AG10803 (cell line): ENCODE data around the gene TMEM163.

ENCODE experiments used
- DNase-seq: peaks from one replicate; pipeline ENCODE4 v3.0.0; 2010; ENCODE audit warnings: low read depth
- H3K4me3 ChIP-seq: 2 replicates; pipeline ENCODE4 v1.5.1; 2011; ENCODE audit warnings: mild to moderate bottlenecking, low read length, control low read depth
- TF ChIP-seq, protein P1 (sequence below): conservative IDR thresholded peaks from 2 replicates; pipeline ENCODE4 v1.5.1; 2011; ENCODE audit warnings: mild to moderate bottlenecking, low read length, control low read depth, inconsistent platforms

TMEM163 gene

GRCh38 chr2:134718817-134719814 is at the start of gene TMEM163:
Gene TMEM163, minus strand, starts transcription at chr2:134719000.
- no peak within 1 kb of the TSS for H3K4me3 ChIP-seq
- DNase-seq = no peak
- TF ChIP-seq, protein P1, sequence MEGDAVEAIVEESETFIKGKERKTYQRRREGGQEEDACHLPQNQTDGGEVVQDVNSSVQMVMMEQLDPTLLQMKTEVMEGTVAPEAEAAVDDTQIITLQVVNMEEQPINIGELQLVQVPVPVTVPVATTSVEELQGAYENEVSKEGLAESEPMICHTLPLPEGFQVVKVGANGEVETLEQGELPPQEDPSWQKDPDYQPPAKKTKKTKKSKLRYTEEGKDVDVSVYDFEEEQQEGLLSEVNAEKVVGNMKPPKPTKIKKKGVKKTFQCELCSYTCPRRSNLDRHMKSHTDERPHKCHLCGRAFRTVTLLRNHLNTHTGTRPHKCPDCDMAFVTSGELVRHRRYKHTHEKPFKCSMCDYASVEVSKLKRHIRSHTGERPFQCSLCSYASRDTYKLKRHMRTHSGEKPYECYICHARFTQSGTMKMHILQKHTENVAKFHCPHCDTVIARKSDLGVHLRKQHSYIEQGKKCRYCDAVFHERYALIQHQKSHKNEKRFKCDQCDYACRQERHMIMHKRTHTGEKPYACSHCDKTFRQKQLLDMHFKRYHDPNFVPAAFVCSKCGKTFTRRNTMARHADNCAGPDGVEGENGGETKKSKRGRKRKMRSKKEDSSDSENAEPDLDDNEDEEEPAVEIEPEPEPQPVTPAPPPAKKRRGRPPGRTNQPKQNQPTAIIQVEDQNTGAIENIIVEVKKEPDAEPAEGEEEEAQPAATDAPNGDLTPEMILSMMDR = no peak

DNA sequence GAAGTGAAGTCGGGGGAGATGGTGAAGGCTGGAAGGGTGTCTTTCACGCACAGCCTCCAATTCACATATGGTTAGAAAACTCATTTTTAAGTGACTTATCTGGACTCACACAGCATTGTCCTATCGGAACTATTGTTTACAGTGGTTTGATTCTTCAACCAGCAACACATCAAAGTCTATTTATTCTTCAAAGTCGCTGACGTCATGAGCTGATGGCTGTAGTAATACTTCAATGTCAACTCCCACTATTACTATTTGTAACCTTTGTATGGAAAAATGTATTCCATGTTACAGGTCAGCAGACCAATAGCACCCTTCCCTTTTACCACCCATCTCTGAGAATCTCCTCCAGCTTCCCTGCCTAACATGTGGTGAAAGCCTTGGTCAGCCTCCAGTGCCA is 47.8 kb upstream of the TMEM163 start:
- no peak for DNase-seq
- TF ChIP-seq, protein P1 = no peak

GRCh38 chr2:134765987-134766386 is 47.2 kb upstream of the TMEM163 start:
- no peak for DNase-seq
- no peak overlapping the region for H3K4me3 ChIP-seq
- TF ChIP-seq, protein P1 = no peak

More for the DNA sequence above, 47.8 kb upstream of the TMEM163 start:
- H3K4me3 ChIP-seq = no peak overlapping the region

- no peak overlapping the region for H3K4me3 ChIP-seq
- DNase-seq = no peak
- TF ChIP-seq, protein P1 = no peak
These were observed 45.4 kb upstream of the TMEM163 start for GRCh38 chr2:134764164-134764563.

DNA sequence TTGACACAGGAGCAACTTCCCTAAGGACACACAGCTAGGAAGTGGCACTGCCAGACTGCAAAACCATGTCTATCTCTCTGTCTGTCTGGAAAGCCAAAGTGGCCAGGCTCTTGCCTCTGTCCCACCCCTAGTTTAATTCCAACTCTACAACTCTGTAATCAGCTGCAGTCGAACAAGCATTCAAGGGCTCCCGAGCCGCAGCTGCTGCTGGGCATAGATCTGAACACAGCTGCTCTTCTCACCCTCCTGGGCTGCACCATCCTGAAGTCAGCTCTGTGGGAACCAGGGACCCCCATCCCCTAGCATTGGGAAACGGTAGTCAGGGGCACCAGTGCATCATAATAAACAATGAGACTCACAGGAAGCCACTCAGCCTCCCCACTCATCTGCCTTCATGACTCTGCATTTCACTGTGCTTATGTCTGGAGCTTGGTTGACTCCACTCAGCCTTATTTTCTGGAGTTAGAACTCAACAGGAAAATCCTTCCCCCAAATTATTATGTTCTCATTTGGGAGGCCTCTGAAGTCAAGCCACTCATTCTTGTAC is 44.4 kb upstream of the TMEM163 start:
- no peak overlapping the region for H3K4me3 ChIP-seq
- no peak for DNase-seq
- TF ChIP-seq, protein P1 = no peak

- TF ChIP-seq, protein P1 = no peak
- H3K4me3 ChIP-seq = no peak overlapping the region
- DNase-seq = no peak
These were observed 43.7 kb upstream of the TMEM163 start for GRCh38 chr2:134762508-134762907.
